HEK293 (cell line): Measurements from ENCODE around the gene PDZK1IP1.

Experiments
- BCL11A ChIP-seq: fragments of 450-650 bp; formaldehyde crosslinking; IDR thresholded peaks from 2 replicates; pipeline ENCODE4 v1.5.1; 2016; ENCODE audit warnings: low read depth, missing biosample characterization, missing genetic modification characterization
- GFI1B ChIP-seq: fragments of 450-650 bp; formaldehyde crosslinking; IDR thresholded peaks from 2 replicates; pipeline ENCODE4 v1.5.1; 2016; ENCODE audit warnings: missing biosample characterization, missing genetic modification characterization
- IKZF3 ChIP-seq: fragments of 450-650 bp; IDR thresholded peaks from 2 replicates; pipeline ENCODE4 v1.5.0; 2018; ENCODE audit warnings: missing biosample characterization, mild to moderate bottlenecking, missing genetic modification characterization, moderate library complexity
- RBAK ChIP-seq: fragments of 450-650 bp; formaldehyde crosslinking; IDR thresholded peaks from 2 replicates; pipeline ENCODE4 v1.5.1; 2016; ENCODE audit warnings: missing biosample characterization, missing genetic modification characterization
- REPIN1 ChIP-seq: fragments of 450-650 bp; formaldehyde crosslinking; IDR thresholded peaks from 2 replicates; pipeline ENCODE4 v1.5.1; 2017; ENCODE audit warnings: missing biosample characterization, missing genetic modification characterization, low read depth
- TRIM28 ChIP-seq: IDR thresholded peaks from 2 replicates; pipeline ENCODE4 v1.6.1; 2011; ENCODE audit warnings: low read length, control low read depth, borderline replicate concordance
- YY1 ChIP-seq: fragments of 450-650 bp; formaldehyde crosslinking; IDR thresholded peaks from 2 replicates; pipeline ENCODE4 v1.5.1; 2018; ENCODE audit warnings: missing biosample characterization, missing genetic modification characterization
- ZBTB48 ChIP-seq: fragments of 450-650 bp; formaldehyde crosslinking; IDR thresholded peaks from 2 replicates; pipeline ENCODE4 v1.5.1; 2016; ENCODE audit warnings: missing biosample characterization, missing genetic modification characterization
- ZEB2 ChIP-seq: fragments of 450-650 bp; formaldehyde crosslinking; IDR thresholded peaks from 2 replicates; pipeline ENCODE4 v1.5.1; 2016; ENCODE audit warnings: missing biosample characterization, missing genetic modification characterization
- ZFHX2 ChIP-seq: fragments of 450-650 bp; formaldehyde crosslinking; conservative IDR thresholded peaks from 2 replicates; pipeline ENCODE4 v1.5.1; 2016; ENCODE audit warnings: missing biosample characterization, missing genetic modification characterization
- ZFP3 ChIP-seq: fragments of 450-650 bp; formaldehyde crosslinking; IDR thresholded peaks from 2 replicates; pipeline ENCODE4 v1.5.1; 2016; ENCODE audit warnings: low read depth, missing biosample characterization, missing genetic modification characterization
- ZNF138 ChIP-seq: fragments of 450-650 bp; formaldehyde crosslinking; IDR thresholded peaks from 2 replicates; pipeline ENCODE4 v1.5.1; 2016; ENCODE audit warnings: missing biosample characterization, missing genetic modification characterization, borderline replicate concordance
- ZNF148 ChIP-seq: fragments of 450-650 bp; formaldehyde crosslinking; IDR thresholded peaks from 2 replicates; pipeline ENCODE4 v1.5.0; 2017; ENCODE audit warnings: missing biosample characterization, missing genetic modification characterization, borderline replicate concordance
- ZNF174 ChIP-seq: fragments of 450-650 bp; formaldehyde crosslinking; IDR thresholded peaks from 2 replicates; pipeline ENCODE4 v1.5.0; 2017; ENCODE audit warnings: missing biosample characterization, mild to moderate bottlenecking, missing genetic modification characterization
- ZNF202 ChIP-seq: fragments of 450-650 bp; formaldehyde crosslinking; IDR thresholded peaks from 2 replicates; pipeline ENCODE4 v1.5.1; 2016; ENCODE audit warnings: missing biosample characterization, missing genetic modification characterization, borderline replicate concordance
- ZNF221 ChIP-seq: fragments of 450-650 bp; formaldehyde crosslinking; IDR thresholded peaks from 2 replicates; pipeline ENCODE4 v1.5.1; 2017; ENCODE audit warnings: missing biosample characterization, missing genetic modification characterization, borderline replicate concordance
- ZNF23 ChIP-seq: fragments of 450-650 bp; formaldehyde crosslinking; IDR thresholded peaks from 2 replicates; pipeline ENCODE4 v1.5.1; 2016; ENCODE audit warnings: missing biosample characterization, missing genetic modification characterization, borderline replicate concordance
- ZNF24 ChIP-seq: fragments of 450-650 bp; formaldehyde crosslinking; IDR thresholded peaks from 2 replicates; pipeline ENCODE4 v1.5.1; 2016; ENCODE audit warnings: missing biosample characterization, missing genetic modification characterization
- ZNF324 ChIP-seq: fragments of 450-650 bp; formaldehyde crosslinking; IDR thresholded peaks from 2 replicates; pipeline ENCODE4 v1.5.1; 2016; ENCODE audit warnings: missing biosample characterization, missing genetic modification characterization
- ZNF335 ChIP-seq: fragments of 450-650 bp; formaldehyde crosslinking; conservative IDR thresholded peaks from 2 replicates; pipeline ENCODE4 v1.5.1; 2016; ENCODE audit warnings: missing biosample characterization, missing genetic modification characterization
- ZNF341 ChIP-seq: fragments of 450-650 bp; formaldehyde crosslinking; IDR thresholded peaks from 2 replicates; pipeline ENCODE4; 2016; ENCODE audit warnings: low read depth, missing biosample characterization, missing genetic modification characterization
- ZNF350 ChIP-seq: fragments of 450-650 bp; formaldehyde crosslinking; IDR thresholded peaks from 2 replicates; pipeline ENCODE4 v1.5.0; 2017; ENCODE audit warnings: missing biosample characterization, mild to moderate bottlenecking, missing genetic modification characterization
- ZNF362 ChIP-seq: fragments of 450-650 bp; formaldehyde crosslinking; IDR thresholded peaks from 2 replicates; pipeline ENCODE4 v1.5.1; 2016; ENCODE audit warnings: missing biosample characterization, missing genetic modification characterization
- ZNF391 ChIP-seq: fragments of 450-650 bp; formaldehyde crosslinking; IDR thresholded peaks from 2 replicates; pipeline ENCODE4 v1.5.1; 2016; ENCODE audit warnings: low read depth, missing biosample characterization, missing genetic modification characterization, borderline replicate concordance
- ZNF404 ChIP-seq: fragments of 450-650 bp; formaldehyde crosslinking; IDR thresholded peaks from 2 replicates; pipeline ENCODE4 v1.5.1; 2017; ENCODE audit warnings: missing biosample characterization, missing genetic modification characterization
- ZNF548 ChIP-seq: fragments of 450-650 bp; formaldehyde crosslinking; IDR thresholded peaks from 2 replicates; pipeline ENCODE4 v1.5.1; 2016; ENCODE audit warnings: missing biosample characterization, missing genetic modification characterization
- ZNF549 ChIP-seq: fragments of 450-650 bp; IDR thresholded peaks from 2 replicates; pipeline ENCODE4 v1.5.1; 2018; ENCODE audit warnings: missing biosample characterization, missing genetic modification characterization, mild to moderate bottlenecking, inconsistent platforms, moderate library complexity
- ZNF629 ChIP-seq: fragments of 450-650 bp; formaldehyde crosslinking; IDR thresholded peaks from 2 replicates; pipeline ENCODE4 v1.5.1; 2017; ENCODE audit warnings: missing biosample characterization, missing genetic modification characterization
- ZNF701 ChIP-seq: fragments of 450-650 bp; formaldehyde crosslinking; IDR thresholded peaks from 2 replicates; pipeline ENCODE4 v1.5.1; 2016; ENCODE audit warnings: missing biosample characterization, missing genetic modification characterization
- ZNF704 ChIP-seq: fragments of 450-650 bp; formaldehyde crosslinking; IDR thresholded peaks from 2 replicates; pipeline ENCODE4 v1.5.1; 2016; ENCODE audit warnings: missing biosample characterization, missing genetic modification characterization
- ZNF776 ChIP-seq: fragments of 450-650 bp; formaldehyde crosslinking; IDR thresholded peaks from 2 replicates; pipeline ENCODE4 v1.5.0; 2017; ENCODE audit warnings: missing biosample characterization, missing genetic modification characterization, borderline replicate concordance
- TF ChIP-seq, protein P1 (sequence below): fragments of 450-650 bp; formaldehyde crosslinking; IDR thresholded peaks from 2 replicates; pipeline ENCODE4 v1.5.1; 2017; ENCODE audit warnings: missing biosample characterization, missing genetic modification characterization
- TF ChIP-seq, protein P2 (sequence below): fragments of 450-650 bp; formaldehyde crosslinking; IDR thresholded peaks from 2 replicates; pipeline ENCODE4 v1.5.1; 2016; ENCODE audit warnings: missing biosample characterization, missing genetic modification characterization

PDZK1IP1 gene

GRCh38 chr1:47179017-47179987, 10.5 kb downstream of the PDZK1IP1 start (continued):
- TF ChIP-seq ZNF704 (tag by site-specific recombination) (no peak), ZNF202 (tag by site-specific recombination) (no peak), ZNF324 (no peak), ZFP3 (tag by site-specific recombination) (no peak), ZNF629 (tag by site-specific recombination) (peak; percentile 77), ZFHX2 (tag by site-specific recombination) (peak; percentile 60), REPIN1 (tag by site-specific recombination) (no peak), ZNF138 (tag by site-specific recombination) (no peak), ZNF221 (tag by site-specific recombination) (no peak), ZNF404 (tag by site-specific recombination) (no peak), RBAK (no peak), ZNF548 (tag by site-specific recombination) (no peak), ZNF362 (tag by site-specific recombination) (no peak), ZEB2 (tag by site-specific recombination) (peak; percentile 51; the same call in 1 of the 2 replicates), ZNF335 (peak; percentile 78), YY1 (tag by site-specific recombination) (no peak), ZNF549 (tag by site-specific recombination) (no peak), ZNF341 (tag by site-specific recombination) (no peak), ZNF23 (tag by site-specific recombination) (no peak), ZNF174 (tag by site-specific recombination) (no peak), TRIM28 (no peak), GFI1B (tag by site-specific recombination) (no peak), ZNF701 (tag by site-specific recombination) (no peak), ZNF350 (tag by site-specific recombination) (no peak), BCL11A (tag by site-specific recombination) (no peak), ZNF776 (tag by site-specific recombination) (no peak), ZBTB48 (tag by site-specific recombination) (no peak; the same call in 1 of the 2 replicates), ZNF391 (tag by site-specific recombination) (0 out of 2 replicates have a peak, but pooled peaks have one; percentile 32), ZNF148 (tag by site-specific recombination) (no peak), ZNF24 (tag by site-specific recombination) (no peak), IKZF3 (tag by site-specific recombination) (peak; percentile 82)
- TF ChIP-seq, protein P1, sequence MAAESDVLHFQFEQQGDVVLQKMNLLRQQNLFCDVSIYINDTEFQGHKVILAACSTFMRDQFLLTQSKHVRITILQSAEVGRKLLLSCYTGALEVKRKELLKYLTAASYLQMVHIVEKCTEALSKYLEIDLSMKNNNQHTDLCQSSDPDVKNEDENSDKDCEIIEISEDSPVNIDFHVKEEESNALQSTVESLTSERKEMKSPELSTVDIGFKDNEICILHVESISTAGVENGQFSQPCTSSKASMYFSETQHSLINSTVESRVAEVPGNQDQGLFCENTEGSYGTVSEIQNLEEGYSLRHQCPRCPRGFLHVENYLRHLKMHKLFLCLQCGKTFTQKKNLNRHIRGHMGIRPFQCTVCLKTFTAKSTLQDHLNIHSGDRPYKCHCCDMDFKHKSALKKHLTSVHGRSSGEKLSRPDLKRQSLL = no peak; the same call in 1 of the 2 replicates
- TF ChIP-seq, protein P2, sequence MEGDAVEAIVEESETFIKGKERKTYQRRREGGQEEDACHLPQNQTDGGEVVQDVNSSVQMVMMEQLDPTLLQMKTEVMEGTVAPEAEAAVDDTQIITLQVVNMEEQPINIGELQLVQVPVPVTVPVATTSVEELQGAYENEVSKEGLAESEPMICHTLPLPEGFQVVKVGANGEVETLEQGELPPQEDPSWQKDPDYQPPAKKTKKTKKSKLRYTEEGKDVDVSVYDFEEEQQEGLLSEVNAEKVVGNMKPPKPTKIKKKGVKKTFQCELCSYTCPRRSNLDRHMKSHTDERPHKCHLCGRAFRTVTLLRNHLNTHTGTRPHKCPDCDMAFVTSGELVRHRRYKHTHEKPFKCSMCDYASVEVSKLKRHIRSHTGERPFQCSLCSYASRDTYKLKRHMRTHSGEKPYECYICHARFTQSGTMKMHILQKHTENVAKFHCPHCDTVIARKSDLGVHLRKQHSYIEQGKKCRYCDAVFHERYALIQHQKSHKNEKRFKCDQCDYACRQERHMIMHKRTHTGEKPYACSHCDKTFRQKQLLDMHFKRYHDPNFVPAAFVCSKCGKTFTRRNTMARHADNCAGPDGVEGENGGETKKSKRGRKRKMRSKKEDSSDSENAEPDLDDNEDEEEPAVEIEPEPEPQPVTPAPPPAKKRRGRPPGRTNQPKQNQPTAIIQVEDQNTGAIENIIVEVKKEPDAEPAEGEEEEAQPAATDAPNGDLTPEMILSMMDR (tag by site-specific recombination) = peak; percentile 91
